AG04449 (cell line): ENCODE data around the gene CLTRN.
"Not testable (repeated sequence)": the region's sequence is repeated elsewhere in the genome, so short reads cannot be mapped to it uniquely, and the experiment has no call there.

ENCODE experiments used
- CTCF ChIA-PET: fragments of 350-600 bp; formaldehyde crosslinking; extraction: SDS; loops from one replicate; lab custom pipeline; 2021; ENCODE audit warnings: antibody characterized with exemption; lab: Yijun Ruan, JAX
- POLR2A ChIA-PET: fragments of 400-600, 350-600 bp; formaldehyde crosslinking; extraction: SDS; loops from one replicate; lab custom pipeline; 2020; ENCODE audit warnings: antibody characterized with exemption, inconsistent platforms; lab: Yijun Ruan, JAX
- DNase-seq: peaks from one replicate; pipeline ENCODE4 v3.0.0-alpha.2; 2010; ENCODE audit warnings: low read depth, low spot score
- H3K4me3 ChIP-seq: 2 replicates; pipeline ENCODE4 v1.5.1; 2011; ENCODE audit warnings: low read depth, mild to moderate bottlenecking, control low read depth, low read length
- TF ChIP-seq, protein P1 (sequence below): IDR thresholded peaks from one replicate; pipeline ENCODE4 v1.5.1; 2011; ENCODE audit warnings: mild to moderate bottlenecking, moderate library complexity, low read length, control low read depth, inconsistent platforms; ENCODE audit not compliant: insufficient read depth; ENCODE audit errors: missing control alignments

CLTRN gene

DNA sequence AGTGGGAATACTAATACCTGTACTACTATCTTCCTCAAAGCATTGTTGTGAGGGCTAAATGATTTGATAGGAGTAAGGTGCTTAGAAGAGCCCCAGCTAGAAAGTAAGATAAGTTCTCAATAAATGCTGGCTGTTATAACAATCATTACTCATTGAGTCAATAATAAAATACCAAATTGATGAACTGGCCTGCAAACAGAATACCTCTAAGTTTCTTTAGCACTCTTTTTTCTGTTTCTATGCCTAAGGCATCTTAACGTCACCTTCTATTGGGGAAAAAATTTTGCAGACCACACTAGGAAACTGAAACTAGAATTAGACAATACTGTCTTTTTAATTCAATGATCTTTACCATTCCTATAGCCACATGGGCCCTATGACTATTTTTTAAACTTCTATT lies 1.2 kb downstream of the CLTRN start:
- TF ChIP-seq, protein P1, sequence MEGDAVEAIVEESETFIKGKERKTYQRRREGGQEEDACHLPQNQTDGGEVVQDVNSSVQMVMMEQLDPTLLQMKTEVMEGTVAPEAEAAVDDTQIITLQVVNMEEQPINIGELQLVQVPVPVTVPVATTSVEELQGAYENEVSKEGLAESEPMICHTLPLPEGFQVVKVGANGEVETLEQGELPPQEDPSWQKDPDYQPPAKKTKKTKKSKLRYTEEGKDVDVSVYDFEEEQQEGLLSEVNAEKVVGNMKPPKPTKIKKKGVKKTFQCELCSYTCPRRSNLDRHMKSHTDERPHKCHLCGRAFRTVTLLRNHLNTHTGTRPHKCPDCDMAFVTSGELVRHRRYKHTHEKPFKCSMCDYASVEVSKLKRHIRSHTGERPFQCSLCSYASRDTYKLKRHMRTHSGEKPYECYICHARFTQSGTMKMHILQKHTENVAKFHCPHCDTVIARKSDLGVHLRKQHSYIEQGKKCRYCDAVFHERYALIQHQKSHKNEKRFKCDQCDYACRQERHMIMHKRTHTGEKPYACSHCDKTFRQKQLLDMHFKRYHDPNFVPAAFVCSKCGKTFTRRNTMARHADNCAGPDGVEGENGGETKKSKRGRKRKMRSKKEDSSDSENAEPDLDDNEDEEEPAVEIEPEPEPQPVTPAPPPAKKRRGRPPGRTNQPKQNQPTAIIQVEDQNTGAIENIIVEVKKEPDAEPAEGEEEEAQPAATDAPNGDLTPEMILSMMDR: no peak
- DNase-seq: no peak
- ChIA-PET CTCF (no interaction called here), POLR2A (no interaction called here)
- no peak overlapping the region for H3K4me3 ChIP-seq

DNA sequence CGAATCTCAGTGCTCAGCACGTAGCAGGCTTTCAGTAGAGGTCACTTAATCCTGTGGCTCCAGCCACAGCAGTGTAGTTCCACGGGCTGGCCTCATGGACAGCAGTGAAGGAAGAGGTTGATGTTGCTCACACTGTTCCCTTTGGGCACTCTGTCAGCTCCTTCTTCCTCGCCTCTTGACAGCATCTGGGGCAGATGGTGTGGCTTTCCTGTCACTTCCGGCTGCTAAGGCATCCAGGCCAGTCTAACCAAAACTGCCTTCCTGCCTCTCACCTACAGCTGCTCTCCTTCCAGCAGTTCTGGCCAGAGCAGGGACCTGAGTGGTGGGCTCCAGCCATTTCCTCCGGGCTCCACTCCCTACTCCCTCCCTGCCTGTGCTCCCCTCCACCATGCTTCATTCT lies 9.8 kb downstream of the CLTRN start:
- CTCF ChIA-PET, POLR2A ChIA-PET, DNase-seq, H3K4me3 ChIP-seq: not testable (repeated sequence)

DNA sequence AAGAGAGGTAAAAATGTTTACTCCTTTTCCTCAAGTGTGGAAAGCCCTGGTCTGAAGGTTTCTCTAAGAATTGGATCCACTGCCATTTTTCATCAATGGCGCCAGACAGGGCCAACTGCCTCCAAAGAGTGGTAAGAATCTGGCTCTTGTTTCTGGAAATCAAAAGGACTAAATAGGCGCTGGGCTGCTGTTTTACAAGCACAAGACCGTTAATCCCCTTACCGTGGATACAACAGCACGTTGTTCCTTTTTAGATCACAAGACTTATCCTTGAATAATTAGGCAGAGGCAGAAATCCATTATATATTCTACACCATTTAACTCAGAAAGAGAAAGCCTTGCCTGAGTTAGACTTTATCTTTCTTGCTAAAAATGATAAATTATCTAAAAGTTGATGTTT lies 10.6 kb downstream of the CLTRN start:
- TF ChIP-seq, protein P1: no peak
- no peak for DNase-seq
- ChIA-PET POLR2A (no interaction called here), CTCF (no interaction called here)
- H3K4me3 ChIP-seq: no peak overlapping the region

DNA sequence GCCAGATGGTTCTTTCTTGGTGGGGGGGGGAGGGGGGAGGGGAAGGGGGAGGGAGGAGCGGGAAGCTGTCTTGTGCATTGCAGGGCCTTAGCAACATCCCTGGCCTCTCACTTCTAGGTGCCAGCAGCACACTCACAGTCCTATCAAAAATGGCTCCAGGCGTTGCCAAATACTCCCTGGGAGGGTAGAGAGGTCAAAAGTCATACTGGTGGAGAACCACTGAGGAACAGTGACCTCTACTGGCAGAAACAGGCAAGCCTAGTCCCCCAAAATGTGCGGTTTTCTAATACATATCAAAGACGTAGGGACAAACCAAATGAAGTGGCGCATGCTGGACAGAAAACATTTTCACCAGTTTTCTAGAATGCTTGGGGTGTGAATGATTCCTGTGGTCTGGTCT lies 17.1 kb downstream of the CLTRN start:
- POLR2A ChIA-PET: not testable (repeated sequence)

DNA sequence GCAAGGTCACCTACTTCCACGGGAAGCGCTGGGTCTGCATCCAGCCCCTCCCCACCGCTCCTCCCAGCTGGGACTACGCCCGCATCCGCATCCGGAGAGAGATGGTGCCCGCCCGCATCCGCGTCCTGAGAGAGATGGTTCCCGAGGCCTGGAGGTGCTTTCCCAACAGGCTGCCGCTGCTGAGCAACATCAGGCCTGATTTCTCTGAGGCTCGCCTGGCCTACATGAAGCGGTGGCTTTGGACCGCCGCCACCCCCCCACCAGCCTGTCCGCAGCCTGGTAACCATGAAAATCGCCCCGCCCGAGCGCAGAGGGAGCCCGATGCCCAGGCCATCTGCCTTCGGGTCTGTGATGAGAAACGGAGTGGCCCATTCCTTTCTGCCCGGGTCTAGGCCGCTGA lies 18.1 kb downstream of the CLTRN start:
- TF ChIP-seq, protein P1: no peak
- H3K4me3 ChIP-seq: no peak overlapping the region
- ChIA-PET POLR2A (no interaction called here), CTCF (no interaction called here)
- DNase-seq: no peak

More for the DNA sequence above, 17.1 kb downstream of the CLTRN start:
- DNase-seq, CTCF ChIA-PET, H3K4me3 ChIP-seq: not testable (repeated sequence)

DNA sequence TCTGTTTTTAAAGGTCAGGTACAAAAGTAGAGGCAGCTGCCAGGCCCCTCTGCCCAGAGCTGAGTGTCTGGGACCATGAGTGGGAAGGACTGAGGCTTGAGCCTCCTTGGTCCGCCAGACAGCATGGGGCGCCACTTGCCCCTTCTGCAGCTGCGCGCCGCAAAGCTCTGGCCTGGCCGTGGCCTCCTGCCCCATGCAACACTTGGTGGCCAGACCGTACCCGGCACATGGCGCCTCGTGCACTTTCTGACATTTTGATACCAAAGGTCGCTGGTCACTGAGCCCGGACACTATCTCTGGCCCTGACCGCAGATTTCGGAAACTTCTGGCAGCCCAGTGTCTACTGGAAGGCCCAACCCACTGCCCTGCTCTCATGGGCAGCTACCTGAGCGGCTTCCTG lies 18.6 kb downstream of the CLTRN start:
- no peak overlapping the region for H3K4me3 ChIP-seq
- DNase-seq: no peak
- POLR2A ChIA-PET: no interaction called here
- TF ChIP-seq, protein P1: no peak
- CTCF ChIA-PET: no interaction called here

DNA sequence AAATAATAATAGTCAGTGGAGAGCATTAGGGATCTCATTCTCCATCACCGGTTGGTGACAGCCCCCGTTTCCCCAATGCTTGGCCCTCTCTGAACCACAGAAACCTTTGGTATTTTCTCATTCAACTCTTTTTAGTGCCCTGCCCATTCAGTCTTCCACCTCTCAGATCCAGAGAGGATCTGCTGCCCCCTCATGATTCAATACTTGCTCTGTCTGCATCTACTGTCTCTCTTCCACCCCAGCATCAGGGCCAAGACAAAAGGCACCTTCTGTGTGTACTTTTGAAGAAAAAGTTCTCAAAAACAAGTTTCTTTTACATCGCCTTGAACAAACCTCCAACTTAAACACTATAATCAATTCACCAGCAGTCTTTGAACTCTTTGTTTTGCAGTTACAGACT lies 19.3 kb downstream of the CLTRN start:
- DNase-seq: no peak
- TF ChIP-seq, protein P1: no peak
- CTCF ChIA-PET: interaction anchor here (1.3 kb wide), 1 partner anchor 16 kb away, joined by 3 read pairs; no protein-coding TSS in a partner anchor

DNA sequence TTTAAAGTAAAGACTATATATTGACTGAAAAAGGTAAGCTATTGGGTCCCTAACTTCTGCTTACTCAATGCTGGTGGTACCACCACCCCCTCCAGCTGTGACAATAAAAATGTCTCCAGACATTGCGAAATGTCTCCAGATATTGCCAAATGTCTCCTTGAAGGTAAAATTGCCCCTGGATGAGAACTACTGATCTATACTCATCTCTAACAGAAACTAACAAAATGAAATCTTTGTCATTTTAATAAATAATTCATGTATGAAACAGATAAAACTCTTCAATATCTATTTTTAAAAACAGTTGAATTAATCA lies 20.1 kb downstream of the CLTRN start:
- CTCF ChIA-PET: interaction anchor here (1.3 kb wide), 1 partner anchor 17 kb away, joined by 3 read pairs; no protein-coding TSS in a partner anchor
- H3K4me3 ChIP-seq: no peak overlapping the region
- no peak for DNase-seq
- POLR2A ChIA-PET: no interaction called here
- TF ChIP-seq, protein P1: no peak

More for the DNA sequence above, 19.3 kb downstream of the CLTRN start:
- POLR2A ChIA-PET: no interaction called here
- H3K4me3 ChIP-seq: no peak overlapping the region
